ENCODE measurements around the gene HSPB3. TPM values are rescaled to one million over a fixed set of nuclear protein-coding genes. Genes with fewer than 3 reads are reported as not detected.
"Not testable (repeated sequence)": the region's sequence is repeated elsewhere in the genome, so short reads cannot be mapped to it uniquely, and the experiment has no call there.

Gene HSPB3
- not detected in 2 replicates for total RNA-seq

GRCh38 chr5:54455413-54456157 lies at the start of gene HSPB3:
TSS of gene HSPB3 (plus strand) at chr5:54455699. CDS start at chr5:54455790, 91 bp downstream.
- DNase-seq (ENCODE audit: low read depth in 2 of 2): no peak

GRCh38 chr5:54411176-54411575 lies 44.3 kb upstream of the HSPB3 start:
- DNase-seq (ENCODE audit: low read depth in 2 of 2): no peak

- DNase-seq (ENCODE audit: low read depth in 2 of 2): no peak
These were observed 42.6 kb upstream of the HSPB3 start for GRCh38 chr5:54412913-54413312.

DNA sequence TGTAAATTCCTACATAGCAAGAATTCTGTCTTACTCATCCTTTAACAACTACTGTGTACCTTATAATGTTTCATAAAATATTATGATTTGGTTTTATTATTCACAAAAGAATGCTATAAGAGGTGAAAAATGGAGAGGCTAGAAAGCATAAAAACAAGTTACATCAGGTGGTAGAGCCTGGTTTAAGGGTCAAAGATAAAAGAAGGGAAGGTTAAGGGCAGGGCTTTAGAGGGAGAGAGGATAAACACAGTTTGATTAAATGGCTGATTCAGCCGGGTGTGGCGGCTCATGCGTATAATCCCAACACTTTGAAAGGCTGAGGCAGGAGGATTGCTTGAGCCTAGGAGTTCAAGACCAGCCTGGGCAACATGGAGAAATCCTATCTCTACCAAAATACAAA lies 40.4 kb upstream of the HSPB3 start:
- DNase-seq (ENCODE audit: low read depth in 2 of 2): no peak

DNA sequence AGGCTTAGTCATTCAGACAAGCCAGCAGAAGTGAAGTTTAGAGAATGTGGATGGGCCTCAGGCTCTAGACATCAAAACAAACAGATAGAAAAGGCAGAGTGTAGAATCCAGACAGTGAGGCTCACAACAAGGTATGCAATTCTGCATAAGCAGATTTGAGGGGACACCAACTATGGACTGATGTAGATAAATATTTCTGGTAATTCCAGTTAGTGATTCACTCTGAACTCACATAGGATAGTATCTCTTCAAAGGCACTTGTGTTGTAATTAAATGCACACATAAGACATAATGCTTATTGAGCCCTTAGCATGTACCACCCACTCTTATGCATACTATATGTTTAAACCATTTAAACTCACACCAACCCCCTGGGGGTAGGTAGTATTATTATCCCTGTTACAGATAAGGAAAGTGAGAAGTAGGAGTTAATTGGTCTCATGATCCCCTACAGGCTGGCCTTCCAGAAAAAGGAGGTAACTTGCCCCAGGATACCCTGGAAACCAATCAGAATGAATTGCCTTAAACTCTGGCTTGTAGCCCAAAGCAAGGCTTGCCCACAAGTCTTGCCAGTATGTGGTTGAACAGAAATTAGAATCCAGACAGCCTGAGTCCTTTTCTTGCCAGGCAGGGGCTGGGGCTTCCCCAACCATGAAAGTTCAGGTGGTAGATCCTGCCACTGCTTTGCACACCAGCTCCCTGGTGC lies 39.5 kb upstream of the HSPB3 start:
- DNase-seq (ENCODE audit: low read depth in 2 of 2): no peak

- peak; percentile 54 to 70 for DNase-seq (ENCODE audit: low read depth in 2 of 2)
These were observed 35.7 kb upstream of the HSPB3 start for GRCh38 chr5:54419573-54420423.

DNA sequence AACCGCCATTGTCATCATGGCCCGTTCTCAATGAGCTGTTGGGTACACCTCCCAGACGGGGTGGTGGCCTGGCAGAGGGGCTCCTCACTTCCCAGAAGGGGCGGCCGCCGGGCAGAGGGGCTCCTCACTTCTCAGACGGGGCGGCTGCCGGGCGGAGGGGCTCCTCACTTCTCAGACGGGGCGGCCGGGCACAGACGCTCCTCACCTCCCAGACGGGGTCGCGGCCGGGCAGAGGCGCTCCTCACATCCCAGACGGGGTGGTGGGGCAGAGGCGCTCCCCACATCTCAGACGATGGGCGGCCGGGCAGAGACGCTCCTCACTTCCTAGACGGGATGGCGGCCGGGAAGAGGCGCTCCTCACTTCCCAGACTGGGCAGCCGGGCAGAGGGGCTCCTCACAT lies 35.0 kb upstream of the HSPB3 start:
- DNase-seq (ENCODE audit: low read depth in 2 of 2): not testable (repeated sequence)

- DNase-seq (ENCODE audit: low read depth in 2 of 2): no peak
These were observed 33.5 kb upstream of the HSPB3 start for GRCh38 chr5:54421976-54422375.

DNA sequence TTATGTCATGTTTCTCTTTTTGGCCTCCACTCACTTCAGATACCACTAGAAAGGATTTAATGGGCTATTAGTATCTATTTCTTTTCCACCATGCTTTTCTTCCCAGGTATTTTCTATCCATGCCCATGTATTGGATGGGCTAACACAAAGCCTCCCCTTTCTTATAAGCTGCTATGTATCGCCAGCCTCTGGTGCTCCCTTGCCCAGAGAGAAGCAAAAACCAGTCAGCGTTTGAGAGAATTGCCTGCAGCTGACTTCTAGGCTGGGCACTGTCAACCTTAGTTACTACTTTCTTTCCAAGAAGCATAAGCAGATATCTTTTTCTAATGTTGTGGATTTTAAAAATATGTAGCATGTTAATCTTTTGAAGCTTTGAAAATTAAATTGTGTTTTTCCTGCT lies 30.2 kb upstream of the HSPB3 start:
- no peak for DNase-seq (ENCODE audit: low read depth in 2 of 2)

DNA sequence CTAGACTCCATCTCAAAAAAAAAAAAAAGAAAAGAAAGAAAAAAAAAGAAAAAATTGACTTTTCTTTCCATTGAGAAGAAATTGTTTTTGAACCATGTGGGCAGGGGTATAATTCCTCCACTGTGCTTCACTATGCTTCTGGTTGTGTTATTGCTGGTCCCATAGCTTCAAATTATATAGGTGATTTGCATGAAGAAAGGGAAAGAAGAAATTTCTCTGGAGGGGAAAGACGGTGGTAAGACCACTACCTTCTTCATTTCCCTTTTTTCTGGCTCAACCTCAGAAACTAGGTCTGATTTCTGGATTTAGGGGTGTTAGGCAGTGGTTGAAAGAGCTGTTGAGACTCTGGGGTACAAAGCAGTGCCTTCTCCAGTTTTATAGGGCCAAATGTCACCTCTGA lies 29.3 kb upstream of the HSPB3 start:
- no peak for DNase-seq (ENCODE audit: low read depth in 2 of 2)

DNA sequence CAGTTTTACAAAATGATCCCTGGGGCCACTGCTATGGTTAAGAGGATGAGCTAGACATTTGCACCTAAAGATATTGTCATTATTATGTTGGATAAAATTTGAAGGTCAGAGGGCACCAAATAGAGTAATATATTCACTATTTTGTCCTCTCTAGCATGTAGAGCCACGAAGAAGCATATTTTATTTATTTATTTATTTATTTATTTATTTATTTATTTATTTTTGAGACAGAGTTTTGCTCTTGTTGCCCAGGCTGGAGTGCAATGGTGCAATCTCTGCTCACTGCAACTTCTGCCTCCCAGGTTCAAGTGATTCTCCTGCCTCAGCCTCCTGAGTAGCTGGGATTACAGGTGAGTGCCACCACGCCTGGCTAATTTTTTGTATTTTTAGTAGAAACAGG lies 20.8 kb upstream of the HSPB3 start:
- not testable (repeated sequence) for DNase-seq (ENCODE audit: low read depth in 2 of 2)

DNA sequence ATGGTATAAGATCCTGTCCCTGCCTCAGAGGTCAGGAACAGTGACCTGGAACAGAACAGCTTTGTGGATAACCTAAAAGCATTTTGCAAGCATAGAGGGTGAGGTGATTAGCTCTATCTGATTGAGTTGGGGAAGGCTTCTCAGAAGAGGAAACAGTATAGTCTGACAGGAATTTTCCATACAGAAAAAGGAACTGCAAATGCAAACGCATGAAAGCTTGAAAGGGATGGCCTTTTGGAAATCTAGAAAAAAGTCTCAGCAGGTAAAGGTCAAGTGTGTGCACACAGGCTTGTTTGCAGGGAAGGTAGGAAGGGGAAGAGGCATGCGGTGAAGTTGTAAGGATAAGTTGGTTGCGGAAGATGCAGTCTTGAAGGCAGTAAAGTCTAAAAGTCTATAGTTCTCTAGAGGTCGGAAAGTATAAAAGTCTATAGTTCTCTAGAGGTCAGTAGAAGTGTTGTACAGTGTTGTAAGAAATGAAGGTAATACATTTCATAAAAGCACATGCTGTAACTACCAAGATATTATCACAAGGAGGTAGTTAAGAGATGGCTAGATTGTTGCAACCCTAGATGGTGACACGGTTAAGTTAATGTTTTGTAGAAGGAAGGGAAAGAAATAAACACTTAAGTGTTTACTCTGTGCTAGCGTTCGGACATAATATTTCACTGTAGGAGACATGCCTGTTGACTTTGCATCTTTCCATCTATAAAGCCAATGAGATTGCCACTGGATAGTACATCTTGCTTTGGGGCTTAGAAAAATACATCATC lies 16.7 kb upstream of the HSPB3 start:
- no peak for DNase-seq (ENCODE audit: low read depth in 2 of 2)

DNA sequence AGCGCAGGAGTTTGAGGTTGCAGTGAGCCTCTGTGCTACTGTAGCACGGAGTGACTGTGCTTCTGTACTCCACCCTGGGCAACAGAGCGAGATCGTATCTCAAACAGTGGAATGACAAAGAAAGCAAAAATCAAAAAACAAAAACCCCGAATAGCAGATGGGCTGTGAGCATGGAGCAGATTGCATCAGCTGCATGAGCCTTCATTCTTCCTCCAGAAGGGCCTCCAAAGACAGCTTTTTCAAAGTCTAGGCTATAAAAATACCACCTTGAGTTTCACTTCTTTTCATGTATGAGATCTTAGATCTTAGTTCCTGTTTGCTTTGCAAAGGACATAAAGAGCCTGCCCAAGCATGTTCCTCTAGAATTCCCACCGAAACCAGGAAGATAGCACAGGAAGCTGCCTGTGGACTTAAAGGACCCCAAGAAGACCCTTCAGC lies 15.0 kb upstream of the HSPB3 start:
- no peak for DNase-seq (ENCODE audit: low read depth in 2 of 2)

DNA sequence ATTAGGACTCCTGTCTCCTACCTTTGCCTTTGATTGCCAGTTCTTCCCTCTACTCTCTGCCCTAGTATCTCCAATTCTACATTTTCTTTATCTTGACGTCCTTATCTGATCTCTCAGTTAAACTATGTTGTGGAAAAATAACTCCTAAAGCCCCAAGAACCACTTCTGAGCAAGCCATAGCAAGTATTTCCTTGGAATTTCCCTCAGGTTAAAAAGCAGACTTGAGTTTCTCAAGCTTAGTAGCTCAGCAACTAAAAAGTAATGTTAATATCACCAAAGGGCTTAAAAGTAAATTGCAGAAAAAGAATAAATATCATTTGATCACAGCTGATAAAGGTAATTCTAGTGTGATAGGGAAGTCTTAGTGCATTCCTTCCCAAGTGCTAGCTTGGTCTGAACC lies 13.2 kb upstream of the HSPB3 start:
- DNase-seq (ENCODE audit: low read depth in 2 of 2): no peak

DNA sequence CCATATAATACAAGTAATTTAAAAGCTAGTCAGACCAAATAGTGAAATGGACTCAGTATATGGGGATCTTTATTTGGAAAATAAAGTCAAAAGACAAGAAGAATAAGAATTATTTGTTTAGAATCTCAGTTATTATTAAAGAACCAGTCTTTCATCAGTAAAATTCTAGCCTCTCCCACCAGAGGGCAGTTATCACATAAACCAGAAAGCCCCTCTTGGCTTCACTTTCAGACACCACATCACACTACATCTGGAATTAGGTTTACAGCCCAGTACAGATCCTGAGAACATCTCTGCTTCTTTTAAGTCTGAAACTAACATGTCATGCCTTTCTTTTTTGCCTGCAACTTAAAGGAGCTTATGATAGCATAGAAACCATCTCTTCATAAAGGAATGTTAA lies 12.2 kb upstream of the HSPB3 start:
- peak; percentile 45 to 62 for DNase-seq (ENCODE audit: low read depth in 2 of 2)

DNA sequence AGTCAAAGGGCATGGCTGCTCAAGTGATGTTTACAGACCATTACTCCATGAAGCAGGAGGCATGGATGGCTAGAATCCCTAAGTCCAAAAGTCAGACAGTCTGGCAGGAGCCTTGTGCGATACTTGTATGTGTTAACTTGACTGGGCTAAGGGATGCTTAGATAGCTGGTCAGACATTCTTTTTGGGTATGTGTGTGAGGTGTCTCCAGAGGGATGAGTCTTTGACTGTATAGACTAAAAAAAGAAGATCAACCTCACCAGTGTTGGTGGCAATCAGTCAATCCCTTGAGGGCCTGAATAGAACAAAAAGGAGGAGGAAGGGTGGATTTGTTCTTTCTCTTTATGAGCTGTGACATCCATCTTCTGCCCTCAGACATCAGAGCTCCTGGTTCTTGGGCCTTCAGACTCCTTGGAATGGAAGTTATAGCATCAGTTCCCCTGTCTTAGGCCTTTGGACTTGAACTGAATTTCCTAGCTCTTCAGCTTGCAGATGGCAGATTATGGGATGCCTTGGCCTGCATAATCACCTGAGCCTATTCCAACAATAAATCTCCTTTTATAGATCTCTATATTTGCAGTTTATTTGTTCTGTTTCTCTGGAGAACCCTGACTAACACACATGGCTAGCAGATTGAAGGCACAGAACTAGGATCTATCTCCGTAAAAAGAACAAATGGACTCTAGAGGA lies 9.7 kb upstream of the HSPB3 start:
- DNase-seq (ENCODE audit: low read depth in 2 of 2): no peak

DNA sequence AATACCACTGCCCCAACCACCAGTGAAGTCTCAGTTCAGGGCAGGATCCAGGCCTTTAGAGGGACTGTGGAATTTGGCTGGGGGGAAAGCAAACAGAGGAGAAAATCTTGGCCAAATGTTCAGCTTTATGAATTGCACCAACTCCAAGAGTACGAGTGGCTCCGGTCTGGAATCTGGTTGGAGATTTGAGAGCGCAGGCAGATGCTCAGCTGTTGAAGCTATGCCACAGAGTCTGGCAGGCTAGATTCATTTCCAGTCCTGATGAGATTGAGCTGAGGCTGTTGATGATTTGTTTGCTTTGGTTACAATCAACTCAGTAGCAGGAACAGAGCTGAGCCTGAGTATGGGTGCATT lies 9.1 kb upstream of the HSPB3 start:
- DNase-seq (ENCODE audit: low read depth in 2 of 2): no peak

DNA sequence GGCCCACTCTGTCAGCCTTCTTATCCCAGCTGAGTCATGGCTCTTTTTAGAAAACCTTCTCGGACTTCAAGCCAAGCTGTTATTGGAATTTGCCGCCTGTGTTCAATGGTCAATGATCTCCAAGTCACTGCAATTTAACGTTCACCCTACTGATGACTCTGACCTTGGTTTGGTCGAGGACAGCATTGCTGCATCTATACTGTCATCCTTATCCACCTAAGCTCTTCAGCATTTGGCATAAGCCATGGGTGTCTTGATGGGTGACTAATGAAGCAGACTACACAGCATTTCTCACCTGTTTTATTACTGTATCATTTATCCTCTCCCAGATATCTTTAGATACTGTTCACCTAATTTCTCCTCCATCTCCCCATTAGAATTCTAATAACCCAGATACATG lies 5.6 kb upstream of the HSPB3 start:
- DNase-seq (ENCODE audit: low read depth in 2 of 2): no peak

DNA sequence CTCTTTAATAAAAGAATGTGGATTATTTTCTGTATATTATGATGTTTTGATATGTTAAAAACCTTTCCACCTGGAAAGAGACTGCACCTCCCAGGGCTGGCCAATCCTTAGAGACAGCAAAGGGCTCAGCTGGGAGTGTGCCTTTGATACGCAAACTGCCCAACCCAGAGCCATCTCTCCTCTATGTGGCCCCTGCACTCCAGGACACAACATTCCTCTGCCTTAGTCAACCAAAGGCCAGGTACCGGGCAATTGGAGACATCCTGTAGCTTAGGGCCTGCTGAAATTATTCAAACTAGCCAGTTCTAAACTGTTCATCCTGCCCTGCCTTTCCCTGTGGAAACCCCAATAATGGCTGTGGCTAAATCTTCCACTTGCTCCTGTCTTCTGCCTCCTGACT lies 5.0 kb upstream of the HSPB3 start:
- no peak for DNase-seq (ENCODE audit: low read depth in 2 of 2)

- DNase-seq (ENCODE audit: low read depth in 2 of 2): no peak
These were observed 2.5 kb upstream of the HSPB3 start for GRCh38 chr5:54453046-54453445.

DNA sequence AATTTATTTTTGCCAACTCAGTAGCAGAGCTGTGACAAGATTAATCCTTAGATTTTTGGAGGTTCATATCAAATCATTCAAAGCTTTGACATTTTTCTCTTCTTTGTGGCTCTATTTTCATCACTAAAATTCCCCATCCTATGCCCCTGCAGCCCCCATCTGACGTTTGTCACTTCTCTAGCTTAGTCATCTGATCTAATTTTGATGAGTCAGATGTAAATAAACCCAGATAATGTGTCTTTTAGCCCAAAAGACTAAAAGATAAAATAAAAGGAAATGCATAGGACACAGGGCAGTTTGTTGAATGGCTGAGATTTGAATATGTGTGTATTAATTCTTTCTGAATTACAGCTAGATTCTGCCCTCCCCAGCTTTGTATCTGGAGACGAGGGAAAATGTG lies 897 bp upstream of the HSPB3 start:
- DNase-seq (ENCODE audit: low read depth in 2 of 2): no peak
